DMS114 treated with DMSO at 0.1 percent for 48 hours (cell line): Measurements from ENCODE around the gene CHST10.
"Not testable (repeated sequence)": the region's sequence is repeated elsewhere in the genome, so short reads cannot be mapped to it uniquely, and the experiment has no call there.

Experiments used
- DNase-seq: peaks from one replicate; lab custom pipeline; 2025; ENCODE audit not compliant: unreplicated experiment; lab: John Stamatoyannopoulos, UW

CHST10 gene

GRCh38 chr2:100416935-100417710 lies at the start of gene CHST10:
Gene CHST10 (minus strand): TSS chr2:100417668. CDS start chr2:100406675, 10,993 bp downstream.
- DNase-seq: peak; percentile 39

GRCh38 chr2:100460904-100461530 lies 43.5 kb upstream of the CHST10 start:
- no peak for DNase-seq

DNA sequence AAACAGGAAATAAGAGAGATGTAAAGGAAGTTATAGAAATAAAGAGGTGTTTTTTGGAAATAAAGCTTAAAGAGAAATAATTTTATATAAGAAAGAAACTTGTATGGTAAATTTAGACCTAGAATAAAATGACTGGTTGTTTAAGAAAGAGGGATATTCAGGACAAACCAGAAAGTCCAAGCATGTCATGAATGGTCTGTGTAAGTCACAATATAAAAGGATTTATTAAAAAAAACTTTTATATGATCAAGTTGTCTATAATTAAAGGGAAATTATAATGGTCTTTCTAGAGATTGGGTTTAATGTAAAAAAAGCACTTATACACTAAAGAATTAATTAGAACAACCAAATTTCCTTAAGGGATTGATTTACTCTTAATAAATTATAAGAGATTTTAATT lies 38.9 kb upstream of the CHST10 start:
- not testable (repeated sequence) for DNase-seq

GRCh38 chr2:100453853-100454252 lies 36.4 kb upstream of the CHST10 start:
- DNase-seq: no peak

- no peak for DNase-seq
These were observed 34.3 kb upstream of the CHST10 start for GRCh38 chr2:100451734-100452133.

DNA sequence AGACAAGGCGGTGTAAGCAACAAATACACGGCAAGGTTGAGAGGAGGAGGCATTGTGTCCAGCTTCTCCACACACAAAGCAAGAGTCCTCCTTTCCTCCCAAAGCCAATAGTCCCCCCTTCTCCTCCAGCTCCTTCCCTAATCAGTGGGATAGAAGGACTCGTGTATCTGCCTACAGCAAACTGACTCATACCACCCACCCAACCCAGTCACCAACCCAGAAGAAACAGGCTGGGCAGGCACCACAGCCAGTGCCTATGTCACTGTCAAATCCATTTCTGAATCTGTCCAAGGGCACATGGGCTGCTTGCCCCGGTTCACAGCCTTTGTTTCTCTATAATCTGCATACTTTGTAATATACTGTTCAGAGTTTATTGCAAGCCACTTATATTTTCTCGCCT lies 33.6 kb upstream of the CHST10 start:
- no peak for DNase-seq

- DNase-seq: no peak
These were observed 29.2 kb upstream of the CHST10 start for GRCh38 chr2:100446696-100447095.

DNA sequence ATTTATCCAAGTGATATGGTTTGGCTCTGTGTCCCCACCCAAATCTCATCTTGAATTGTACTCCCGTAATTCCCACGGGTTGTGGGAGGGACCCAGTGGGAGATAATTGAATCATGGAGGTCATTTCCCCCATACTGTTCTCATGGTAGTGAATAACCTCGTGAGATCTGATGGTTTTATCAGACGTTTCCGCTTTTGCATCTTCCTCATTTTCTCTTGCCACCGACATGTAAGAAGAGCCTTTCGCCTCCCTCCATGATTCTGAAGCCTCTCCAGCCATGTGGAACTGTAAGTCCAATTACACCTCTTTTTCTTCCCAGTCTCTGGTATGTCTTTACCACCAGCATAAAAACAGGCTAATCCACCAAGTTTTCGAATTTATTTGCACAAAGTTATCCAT lies 20.3 kb upstream of the CHST10 start:
- DNase-seq: no peak

DNA sequence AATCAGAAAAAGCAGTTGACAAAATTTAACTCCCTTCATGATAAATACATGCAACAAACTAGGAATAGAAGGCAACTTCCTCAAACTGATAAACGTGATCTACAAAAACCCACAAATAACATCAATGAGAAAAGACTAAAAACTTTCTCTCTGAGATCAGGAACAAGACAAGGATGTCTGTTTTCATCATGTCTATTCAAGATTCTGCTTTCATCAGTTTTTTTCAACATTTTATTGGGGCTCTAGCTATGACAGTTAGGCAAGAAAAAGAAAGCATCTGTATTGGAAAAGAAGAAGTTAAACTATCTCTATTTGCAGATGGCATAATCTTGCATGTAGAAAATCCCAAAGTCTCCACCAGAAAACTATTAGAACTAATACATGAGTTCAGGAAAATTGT lies 12.3 kb upstream of the CHST10 start:
- DNase-seq: no peak

DNA sequence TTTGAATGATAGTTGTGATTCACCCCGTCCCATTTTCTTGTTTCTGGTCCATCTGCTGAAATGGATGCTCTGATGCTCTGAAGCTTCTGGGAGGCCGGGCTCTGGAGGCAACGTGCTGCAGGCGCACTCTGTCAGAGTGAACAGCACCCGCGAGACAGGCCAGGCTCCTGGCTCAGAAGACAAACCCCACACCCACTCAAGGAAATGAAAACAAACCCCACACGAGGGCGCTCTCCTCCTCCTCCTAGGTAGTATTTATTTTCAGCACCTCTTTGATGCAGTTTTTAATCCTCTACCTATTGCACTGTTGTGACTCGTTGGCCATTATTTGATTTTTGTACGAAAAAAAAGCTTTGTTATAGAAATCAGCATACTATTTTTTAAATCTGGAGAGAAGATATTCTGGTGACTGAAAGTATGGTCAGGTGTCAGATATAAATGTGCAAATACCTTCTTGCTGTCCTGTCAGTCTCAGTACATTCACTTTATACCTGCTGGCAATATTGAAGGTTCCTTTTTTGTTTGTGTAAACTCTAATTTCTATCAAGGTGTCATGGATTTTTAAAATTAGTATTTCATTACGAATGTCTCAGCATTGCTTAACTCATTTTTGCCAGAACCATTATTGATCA lies 10.3 kb upstream of the CHST10 start:
- DNase-seq: peak; percentile 9

GRCh38 chr2:100427111-100427510 lies 9.6 kb upstream of the CHST10 start:
- DNase-seq: no peak

GRCh38 chr2:100426384-100426720 lies 8.9 kb upstream of the CHST10 start:
- DNase-seq: no peak

- no peak for DNase-seq
These were observed 8.3 kb upstream of the CHST10 start for GRCh38 chr2:100425573-100426383.

DNA sequence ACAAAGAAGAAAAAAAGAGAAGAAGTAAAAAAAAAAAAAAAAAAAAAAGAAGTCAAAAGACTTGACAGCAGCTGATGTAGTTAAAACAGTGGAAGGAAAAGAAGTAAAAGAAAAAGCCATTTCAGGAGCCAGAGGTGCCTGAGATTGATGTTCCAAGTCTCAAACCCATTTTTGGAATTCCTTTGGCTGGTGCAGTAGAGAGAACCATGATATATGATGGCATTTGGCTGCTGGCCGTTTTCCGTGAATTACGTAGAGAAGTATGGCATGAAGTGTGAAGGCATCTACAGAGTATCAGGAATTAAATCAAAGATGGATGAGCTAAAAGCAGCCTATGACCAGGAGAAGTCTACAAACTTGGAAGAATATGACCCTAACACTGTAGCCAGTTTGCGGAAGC lies 7.6 kb upstream of the CHST10 start:
- no peak for DNase-seq

DNA sequence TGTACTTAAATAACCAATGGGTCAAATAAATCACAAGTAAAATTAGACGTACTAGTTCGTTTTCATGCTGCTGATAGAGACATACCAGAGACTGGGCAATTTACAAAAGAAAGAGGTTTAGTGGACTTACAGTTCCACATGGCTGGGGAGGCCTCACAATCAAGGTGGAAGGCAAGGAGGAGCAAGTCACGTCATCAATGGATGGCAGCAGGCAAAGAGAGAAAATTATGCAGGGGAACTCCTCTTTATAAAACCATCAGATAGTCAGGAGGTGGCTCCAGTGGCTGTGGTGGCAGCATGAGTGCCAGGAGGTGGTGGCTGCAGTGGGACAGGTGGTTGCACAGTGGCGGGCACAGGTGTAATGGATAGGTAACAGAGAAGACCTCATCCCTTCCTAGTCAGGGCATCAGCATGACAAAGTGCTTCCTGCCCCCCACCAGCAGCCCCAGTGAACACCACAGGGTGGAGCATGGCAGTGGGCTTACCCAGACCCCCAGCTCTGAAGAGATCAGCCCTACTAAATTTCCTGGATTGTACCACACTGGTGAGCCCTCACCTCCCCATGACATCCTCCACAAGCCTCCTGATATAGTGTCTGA lies 6.9 kb upstream of the CHST10 start:
- DNase-seq: no peak

- no peak for DNase-seq
These were observed 6.2 kb upstream of the CHST10 start for GRCh38 chr2:100423631-100424030.

- DNase-seq: peak; percentile 44
These were observed 5.0 kb upstream of the CHST10 start for GRCh38 chr2:100422320-100423055.

GRCh38 chr2:100419915-100420314 lies 2.4 kb upstream of the CHST10 start:
- DNase-seq: no peak

GRCh38 chr2:100418406-100418962 lies 1.0 kb upstream of the CHST10 start:
- no peak for DNase-seq

GRCh38 chr2:100417711-100418124 lies 250 bp upstream of the CHST10 start:
- DNase-seq: no peak
